HEK293T (cell line): ENCODE data around the gene TMEM131.

Experiments
- ARNT ChIP-seq: fragments of 450-650 bp; IDR thresholded peaks from 2 replicates; pipeline ENCODE4 v1.6.1; 2017; ENCODE audit warnings: mild to moderate bottlenecking
- BHLHE40 ChIP-seq: fragments of 450-650 bp; IDR thresholded peaks from 2 replicates; pipeline ENCODE4 v1.6.1; 2016; ENCODE audit warnings: mild to moderate bottlenecking, moderate library complexity, borderline replicate concordance
- ELF4 ChIP-seq: fragments of 450-650 bp; IDR thresholded peaks from 2 replicates; pipeline ENCODE4 v1.6.1; 2017; ENCODE audit warnings: antibody characterized with exemption
- FOXA1 ChIP-seq: fragments of 450-650 bp; IDR thresholded peaks from 2 replicates; pipeline ENCODE4 v1.6.1; 2016; ENCODE audit warnings: mild to moderate bottlenecking
- FOXK2 ChIP-seq: fragments of 450-650 bp; IDR thresholded peaks from 2 replicates; pipeline ENCODE4 v1.6.1; 2016; ENCODE audit warnings: mild to moderate bottlenecking
- FOXM1 ChIP-seq: fragments of 450-650 bp; IDR thresholded peaks from 2 replicates; pipeline ENCODE4 v1.6.1; 2017; ENCODE audit warnings: mild to moderate bottlenecking, borderline replicate concordance
- HDGF ChIP-seq: fragments of 450-650 bp; IDR thresholded peaks from 2 replicates; pipeline ENCODE4 v1.6.1; 2017; ENCODE audit warnings: antibody characterized with exemption, borderline replicate concordance
- LEF1 ChIP-seq: fragments of 450-650 bp; IDR thresholded peaks from 2 replicates; pipeline ENCODE4 v1.6.1; 2017; ENCODE audit warnings: mild to moderate bottlenecking, borderline replicate concordance
- PKNOX1 ChIP-seq: fragments of 450-650 bp; IDR thresholded peaks from 2 replicates; pipeline ENCODE4 v1.6.1; 2016
- SP1 ChIP-seq: fragments of 450-650 bp; IDR thresholded peaks from 2 replicates; pipeline ENCODE4 v1.6.1; 2017
- SUZ12 ChIP-seq: fragments of 450-650 bp; IDR thresholded peaks from 2 replicates; pipeline ENCODE4 v1.6.1; 2016; ENCODE audit warnings: mild to moderate bottlenecking
- TARDBP ChIP-seq: fragments of 450-650 bp; IDR thresholded peaks from 2 replicates; pipeline ENCODE4 v1.6.1; 2016
- ZNF384 ChIP-seq: fragments of 450-650 bp; IDR thresholded peaks from 2 replicates; pipeline ENCODE4 v1.6.1; 2016

GRCh38 chr2:97775074-97775473 lies 220.7 kb downstream of the TMEM131 start:
- TF ChIP-seq LEF1 (no peak), FOXK2 (no peak), ARNT (no peak), SP1 (no peak), ELF4 (no peak), FOXM1 (no peak), HDGF (no peak), FOXA1 (no peak), TARDBP (no peak), BHLHE40 (no peak), SUZ12 (no peak), PKNOX1 (no peak), ZNF384 (no peak)
